ENCODE measurements around the gene WFDC6. TPM values are rescaled to one million over a fixed set of nuclear protein-coding genes. Genes with fewer than 3 reads are reported as not detected.
"Not testable (repeated sequence)": the region's sequence is repeated elsewhere in the genome, so short reads cannot be mapped to it uniquely, and the experiment has no call there.

WFDC6 gene
- total RNA-seq, 1 experiment from 2014 or later: not detected

GRCh38 chr20:45584294-45584693 lies 45.0 kb upstream of the WFDC6 start:
- not testable (repeated sequence) for H3K23me2 ChIP-seq (ENCODE audit: insufficient read length, low read depth, low read length, poor library complexity, severe bottlenecking); H3K23ac ChIP-seq (ENCODE audit: insufficient read length, low read depth, low read length); H3K18ac ChIP-seq (ENCODE audit: insufficient read length, low read depth, low read length); H2BK120ac ChIP-seq (ENCODE audit: low read depth, low read length, poor library complexity, severe bottlenecking); H2AK5ac ChIP-seq (ENCODE audit: insufficient read length, low read length); H4K20me1 ChIP-seq (ENCODE audit: control insufficient read depth, insufficient read depth, insufficient read length); H3K4me3 Mint-ChIP-seq; DNase-seq; H3K9me3 ChIP-seq (ENCODE audit: control insufficient read depth, low read depth, low read length); H4K8ac ChIP-seq (replicated peaks; ENCODE audit: insufficient read length, low read depth, low read length); H3K27ac ChIP-seq (ENCODE audit: insufficient read length, low read depth, low read length); H2AFZ ChIP-seq (ENCODE audit: low read length); H3K9me3 Mint-ChIP-seq; H2BK15ac ChIP-seq (ENCODE audit: low read depth, low read length); H3K79me2 ChIP-seq (ENCODE audit: insufficient read depth, low read length); H3K4me2 ChIP-seq (ENCODE audit: insufficient read depth, insufficient read length, low read length); H3K14ac ChIP-seq (ENCODE audit: insufficient read depth, low read length); H3T11ph ChIP-seq (ENCODE audit: low read length); H3K27me3 ChIP-seq (ENCODE audit: insufficient read depth, low read length); H2BK12ac ChIP-seq (ENCODE audit: insufficient read length, low read depth, low read length); H3K27me3 Mint-ChIP-seq (ENCODE audit: low read depth); H2BK20ac ChIP-seq (ENCODE audit: low read depth, low read length, poor library complexity, severe bottlenecking); H3K79me1 ChIP-seq (ENCODE audit: insufficient read depth, low read depth, low read length, poor library complexity, severe bottlenecking); H3K4ac ChIP-seq (ENCODE audit: low read depth, low read length); H4K91ac ChIP-seq (ENCODE audit: insufficient read length, low read depth, low read length); H3K56ac ChIP-seq (ENCODE audit: insufficient read length, low read depth, low read length); H3K4me1 ChIP-seq (ENCODE audit: insufficient read depth, low read length); H3K9ac ChIP-seq (ENCODE audit: extremely low read depth, insufficient read length, low read length); H3K36me3 Mint-ChIP-seq (ENCODE audit: insufficient read depth in 1 of 3, low read depth in 3 of 3); H3K27ac Mint-ChIP-seq; H2BK5ac ChIP-seq (ENCODE audit: insufficient read length, low read length); H4K5ac ChIP-seq (ENCODE audit: insufficient read length, low read depth, low read length)
- no CpG with 5 or more reads among the region's 5 CpGs for WGBS (ENCODE audit: extremely low coverage, insufficient read length, low lambda C conversion rate)
- peaks cover 11 to 17% of the 10 kb centered on the region in 2 experiments for H3K4me1 Mint-ChIP-seq

All from H9 (cell line).